OCI-LY7 (cell line): ENCODE measurements around the gene KLHL22. TPM values are rescaled to one million over a fixed set of nuclear protein-coding genes. Genes with fewer than 3 reads are reported as not detected.

Experiments
- BruUV-seq: library from RNA; stranded (reverse); fragments of 400-500 nt; replicated peaks from 2 replicates; lab custom pipeline; 2021; lab: Mats Ljungman, UMichigan
- CTCF ChIA-PET: fragments of 300-600 bp; sonication (Branson Sonifier 250); formaldehyde crosslinking; loops from one replicate; lab custom pipeline; 2022; ENCODE audit warnings: antibody characterized with exemption; ENCODE audit not compliant: unreplicated experiment; lab: Charles Lee
- POLR2A ChIA-PET: fragments of 300-600 bp; sonication (Branson Sonifier 250); formaldehyde crosslinking; loops from one replicate; lab custom pipeline; 2022; ENCODE audit warnings: antibody characterized with exemption; lab: Charles Lee
- DNase-seq: peaks from one replicate; pipeline ENCODE4 v3.0.0-alpha.2; 2015; ENCODE audit warnings: low spot score
- H2AFZ ChIP-seq: fragments of 200-600 bp; sonication (generic), shearing (Covaris generic); 2 replicates; pipeline ENCODE4 v1.6.1; 2014; ENCODE audit warnings: mild to moderate bottlenecking, antibody characterized with exemption, low read length, moderate library complexity
- H3K27ac ChIP-seq: fragments of 200-600 bp; sonication (generic); 2 replicates; pipeline ENCODE4 v1.5.1; 2014; ENCODE audit warnings: mixed run types, low read depth, mild to moderate bottlenecking, moderate library complexity, low read length, inconsistent platforms; ENCODE audit not compliant: poor library complexity, severe bottlenecking
- H3K36me3 ChIP-seq: fragments of 200-600 bp; sonication (generic); 2 replicates; pipeline ENCODE4 v1.6.1; 2014; ENCODE audit warnings: mild to moderate bottlenecking, antibody characterized with exemption, low read length, moderate library complexity, mixed read lengths; ENCODE audit not compliant: insufficient read depth
- H3K4me1 ChIP-seq: fragments of 200-600 bp; sonication (generic); 2 replicates; pipeline ENCODE4 v1.5.1; 2014; ENCODE audit warnings: mild to moderate bottlenecking, low read length; ENCODE audit not compliant: insufficient read depth, poor library complexity, severe bottlenecking
- H3K4me2 ChIP-seq: fragments of 200-600 bp; sonication (generic); 2 replicates; pipeline ENCODE4 v1.6.1; 2014; ENCODE audit warnings: mild to moderate bottlenecking, low read length
- H3K4me3 ChIP-seq: fragments of 200-600 bp; sonication (generic); 2 replicates; pipeline ENCODE4 v1.5.1; 2014; ENCODE audit warnings: mild to moderate bottlenecking, low read depth, low read length; ENCODE audit not compliant: poor library complexity, severe bottlenecking
- H3K79me2 ChIP-seq: fragments of 200-600 bp; sonication (generic); 2 replicates; pipeline ENCODE4 v1.6.1; 2016; ENCODE audit warnings: low read depth, mild to moderate bottlenecking, low read length, moderate library complexity, mixed read lengths; ENCODE audit not compliant: insufficient read depth
- H3K9me2 ChIP-seq: fragments of 200-600 bp; sonication (generic); 2 replicates; pipeline ENCODE4 v1.6.1; 2016; ENCODE audit warnings: mild to moderate bottlenecking, low read length, mixed read lengths; ENCODE audit not compliant: insufficient read depth
- H3K9me3 ChIP-seq: fragments of 200-600 bp; sonication (generic); 2 replicates; pipeline ENCODE4 v1.6.1; 2014; ENCODE audit warnings: mild to moderate bottlenecking, mixed run types, low read length, mixed read lengths
- H4K20me1 ChIP-seq: fragments of 200-600 bp; sonication (generic); 2 replicates; pipeline ENCODE4 v1.6.1; 2014; ENCODE audit warnings: mild to moderate bottlenecking, antibody characterized with exemption, low read length, moderate library complexity, mixed read lengths; ENCODE audit not compliant: insufficient read depth
- EZH2phosphoT487 ChIP-seq: fragments of 200-600 bp; sonication (generic); IDR thresholded peaks from 2 replicates; pipeline ENCODE4 v1.6.1; 2018; ENCODE audit warnings: low read depth, borderline replicate concordance, mild to moderate bottlenecking, mixed run types, antibody characterized with exemption, low read length, moderate library complexity, mixed read lengths
- intact Hi-C: fragments of 100-400 bp; cut with micrococcal nuclease; formaldehyde crosslinking; loops from one replicate; pipeline ENCODE4 v1.10.0; 2022; ENCODE audit not compliant: unreplicated experiment
- total RNA-seq, 2 experiments: library from RNA; depleted of rRNA in 1 of 2; stranded (reverse); fragments of >200 nt in 1 of 2; shearing (Covaris generic) in 1 of 2; gene quantifications; 2 replicates each; pipeline ENCODE4 v1.2.3, GENCODE V29; 2014 to 2022
- TF ChIP-seq, protein P1 (sequence below): fragments of 200-600 bp; sonication (generic); conservative IDR thresholded peaks from 2 replicates; pipeline ENCODE4 v1.5.1; 2014; ENCODE audit warnings: mild to moderate bottlenecking, antibody characterized with exemption, low read length, moderate library complexity, mixed read lengths

KLHL22 gene
- total RNA-seq, 2 experiments from 2014 or later = 14.8 to 38.1 TPM

DNA sequence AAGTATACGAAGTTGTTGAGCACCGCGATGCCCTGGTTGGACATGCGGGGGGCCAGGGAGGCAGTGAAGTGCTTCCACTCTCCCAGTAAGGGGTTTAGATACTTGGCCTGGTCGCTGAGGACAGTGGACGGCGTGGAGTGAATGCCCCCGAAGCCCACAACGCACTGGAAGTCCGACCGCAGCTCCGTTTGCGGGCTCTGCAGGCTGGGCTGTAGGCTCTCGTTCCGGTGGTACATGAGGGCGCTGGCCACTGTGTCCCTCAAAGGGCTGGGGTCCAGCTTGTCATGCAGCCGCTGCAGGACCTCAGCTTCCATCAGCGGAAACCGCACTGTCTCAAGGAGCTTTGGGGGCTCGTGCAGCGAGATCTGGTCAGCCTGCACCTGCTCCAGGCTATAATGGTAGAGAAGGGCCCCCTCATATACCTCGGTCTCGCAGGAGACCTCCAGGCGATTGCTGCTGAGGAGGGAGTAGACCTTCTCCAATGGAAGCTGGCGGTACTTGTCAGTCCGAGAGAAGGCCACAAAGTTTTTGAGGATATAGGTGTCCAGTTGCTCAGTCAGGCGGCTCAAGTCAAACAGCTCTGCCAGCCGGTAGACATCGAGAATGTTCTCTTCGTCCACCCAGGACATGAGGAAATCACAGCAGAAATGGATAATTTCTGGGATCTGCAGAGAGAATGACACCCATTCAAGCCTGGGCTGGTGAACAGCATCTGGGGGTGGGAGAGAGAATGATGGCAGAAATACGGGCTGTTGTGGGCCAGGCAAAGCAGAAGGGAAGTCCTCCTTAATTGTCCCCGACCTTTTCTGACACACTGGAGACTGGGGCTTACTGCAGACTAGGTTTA is 30.5 kb downstream of the KLHL22 start:
- no peaks in the 10 kb centered on the region for H3K9me3 ChIP-seq
- peaks cover 25% of the 10 kb centered on the region for H3K4me1 ChIP-seq
- TF ChIP-seq, protein P1, sequence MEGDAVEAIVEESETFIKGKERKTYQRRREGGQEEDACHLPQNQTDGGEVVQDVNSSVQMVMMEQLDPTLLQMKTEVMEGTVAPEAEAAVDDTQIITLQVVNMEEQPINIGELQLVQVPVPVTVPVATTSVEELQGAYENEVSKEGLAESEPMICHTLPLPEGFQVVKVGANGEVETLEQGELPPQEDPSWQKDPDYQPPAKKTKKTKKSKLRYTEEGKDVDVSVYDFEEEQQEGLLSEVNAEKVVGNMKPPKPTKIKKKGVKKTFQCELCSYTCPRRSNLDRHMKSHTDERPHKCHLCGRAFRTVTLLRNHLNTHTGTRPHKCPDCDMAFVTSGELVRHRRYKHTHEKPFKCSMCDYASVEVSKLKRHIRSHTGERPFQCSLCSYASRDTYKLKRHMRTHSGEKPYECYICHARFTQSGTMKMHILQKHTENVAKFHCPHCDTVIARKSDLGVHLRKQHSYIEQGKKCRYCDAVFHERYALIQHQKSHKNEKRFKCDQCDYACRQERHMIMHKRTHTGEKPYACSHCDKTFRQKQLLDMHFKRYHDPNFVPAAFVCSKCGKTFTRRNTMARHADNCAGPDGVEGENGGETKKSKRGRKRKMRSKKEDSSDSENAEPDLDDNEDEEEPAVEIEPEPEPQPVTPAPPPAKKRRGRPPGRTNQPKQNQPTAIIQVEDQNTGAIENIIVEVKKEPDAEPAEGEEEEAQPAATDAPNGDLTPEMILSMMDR = no peak
- no peak for TF ChIP-seq EZH2phosphoT487
- no peak overlapping the region for H2AFZ ChIP-seq
- DNase-seq = no peak
- no peaks in the 10 kb centered on the region for H4K20me1 ChIP-seq
- ChIA-PET CTCF (no interaction called here), POLR2A (interaction anchor here (0.6 kb wide), 1 partner anchor 60 kb away, joined by 3 read pairs; no protein-coding TSS in a partner anchor)
- no peak overlapping the region for H3K4me2 ChIP-seq
- intact Hi-C loops = no loop called here
- H3K4me3 ChIP-seq = no peak overlapping the region
- H3K9me2 ChIP-seq = no peaks in the 10 kb centered on the region
- H3K36me3 ChIP-seq = no peaks in the 10 kb centered on the region
- no TSS peak for BruUV-seq
- no peak overlapping the region for H3K27ac ChIP-seq
- H3K79me2 ChIP-seq = no peaks in the 10 kb centered on the region

DNA sequence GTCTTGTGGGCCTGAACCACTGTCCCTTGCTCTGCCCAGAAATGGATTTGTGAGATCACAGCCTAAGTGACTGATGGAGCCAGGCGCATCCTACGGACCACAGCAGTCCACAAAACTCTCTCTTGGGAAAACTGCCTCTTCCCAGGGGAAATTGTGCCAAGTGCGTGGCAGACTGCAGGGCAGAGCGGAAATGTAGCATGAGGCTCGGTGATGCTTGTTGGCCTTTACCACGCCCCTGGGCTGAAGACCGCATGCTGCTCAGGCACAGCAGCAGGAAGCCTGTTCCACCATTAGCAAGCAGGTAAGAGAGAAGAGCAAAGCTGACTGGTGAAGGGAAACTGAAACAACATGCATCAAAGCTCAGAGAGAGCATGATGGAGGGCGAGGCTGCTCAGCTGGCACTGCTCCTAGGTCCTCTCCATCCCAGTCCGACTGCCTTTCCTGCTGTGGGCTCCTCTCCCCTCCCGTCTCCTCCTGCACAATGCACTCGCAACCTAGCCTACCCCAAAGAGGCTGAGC is 31.4 kb downstream of the KLHL22 start:
- Histone ChIP-seq H3K4me3 (peak overlapping the region; percentile 43), H2AFZ (peak overlapping the region; percentile 85), H3K9me2 (no peaks in the 10 kb centered on the region), H4K20me1 (no peaks in the 10 kb centered on the region), H3K27ac (peak overlapping the region; percentile 86), H3K4me2 (peak overlapping the region; percentile 75), H3K79me2 (no peaks in the 10 kb centered on the region), H3K9me3 (no peaks in the 10 kb centered on the region), H3K4me1 (peaks cover 25% of the 10 kb centered on the region), H3K36me3 (no peaks in the 10 kb centered on the region)
- BruUV-seq = no TSS peak
- TF ChIP-seq, protein P1 = no peak
- no peak for TF ChIP-seq EZH2phosphoT487
- ChIA-PET POLR2A (interaction anchor here (0.6 to 1.3 kb wide), 5 partner anchors 10 to 144 kb away, joined by 3 to 8 read pairs (median 3); partner anchors contain the start of genes DGCR6L and KLHL22), CTCF (interaction anchor here (0.5 to 1.4 kb wide), 5 partner anchors 9 to 110 kb away, joined by 3 to 4 read pairs (median 3); no protein-coding TSS in a partner anchor)
- peak; percentile 52 for DNase-seq
- intact Hi-C loops = no loop called here
